ENCODE results near the gene SLC43A3.

SLC43A3 gene

GRCh38 chr11:57421805-57422204 lies 5.1 kb downstream of the SLC43A3 start:
- H3K4me3 ChIP-seq (ENCODE audit: low read length), result no peak overlapping the region
- TF ChIP-seq CTCF (IDR thresholded peaks at IDR 0.05; ENCODE audit: insufficient read depth, low read depth, low read length, missing control alignments), result no peak
- no peak for DNase-seq (ENCODE audit: low read depth)

- TF ChIP-seq CTCF (IDR thresholded peaks at IDR 0.05; ENCODE audit: insufficient read depth, low read depth, low read length, missing control alignments), result no peak
- DNase-seq (ENCODE audit: low read depth), result no peak
Measured at GRCh38 chr11:57421066-57421465, 5.9 kb downstream of the SLC43A3 start.

GRCh38 chr11:57419146-57419545 lies 7.8 kb downstream of the SLC43A3 start:
- TF ChIP-seq CTCF (IDR thresholded peaks at IDR 0.05; ENCODE audit: insufficient read depth, low read depth, low read length, missing control alignments), result no peak
- no peak overlapping the region for H3K4me3 ChIP-seq (ENCODE audit: low read length)
- no peak for DNase-seq (ENCODE audit: low read depth)

More at GRCh38 chr11:57421066-57421465, 5.9 kb downstream of the SLC43A3 start:
- H3K4me3 ChIP-seq (ENCODE audit: low read length), result no peak overlapping the region

DNA sequence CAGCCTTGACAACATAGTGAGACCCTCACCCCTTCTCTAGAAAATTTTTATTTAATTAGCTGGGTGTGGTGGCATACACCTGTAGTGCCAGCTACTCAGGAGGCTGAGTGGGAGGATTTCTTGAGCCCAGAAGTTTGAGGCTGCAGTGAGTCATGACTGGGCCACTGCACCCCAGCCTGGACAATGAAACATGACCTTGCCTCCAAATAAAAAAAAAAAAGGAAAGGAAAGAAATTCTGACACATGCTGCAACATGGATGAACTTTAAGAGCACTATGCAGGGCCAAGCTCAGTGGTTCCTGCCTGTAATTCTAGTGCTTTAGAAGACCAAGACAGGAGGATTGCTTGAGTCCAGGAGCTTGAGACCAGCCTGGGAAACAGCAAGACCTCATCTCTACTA lies 8.8 kb downstream of the SLC43A3 start:
- H3K4me3 ChIP-seq (ENCODE audit: low read length), result no peak overlapping the region
- DNase-seq (ENCODE audit: low read depth), result no peak
- TF ChIP-seq CTCF (IDR thresholded peaks at IDR 0.05; ENCODE audit: insufficient read depth, low read depth, low read length, missing control alignments), result no peak

GRCh38 chr11:57417056-57417455 lies 9.9 kb downstream of the SLC43A3 start:
- no peak for DNase-seq (ENCODE audit: low read depth)
- H3K4me3 ChIP-seq (ENCODE audit: low read length), result no peak overlapping the region
- TF ChIP-seq CTCF (IDR thresholded peaks at IDR 0.05; ENCODE audit: insufficient read depth, low read depth, low read length, missing control alignments), result no peak

DNA sequence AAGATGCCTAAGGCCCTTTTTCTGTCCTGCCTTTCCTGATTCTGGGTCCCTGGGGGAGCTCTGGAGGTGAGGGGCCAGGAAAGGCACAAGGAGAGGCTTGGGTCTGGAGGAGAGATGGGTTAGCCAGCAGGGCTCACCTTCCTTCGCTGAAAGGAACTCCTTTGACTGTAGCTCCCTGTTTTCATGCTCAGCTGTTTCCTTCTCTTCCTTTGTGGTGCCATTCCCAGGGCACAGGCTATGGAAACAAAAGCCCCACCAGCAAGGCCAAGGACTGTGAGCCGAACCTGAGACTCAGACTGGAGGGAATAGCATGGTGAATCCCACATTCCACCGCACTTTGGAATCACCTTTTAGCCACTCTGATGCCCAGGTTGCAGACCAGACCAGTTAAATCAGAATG lies 10.5 kb downstream of the SLC43A3 start:
- no peak overlapping the region for H3K4me3 ChIP-seq (ENCODE audit: low read length)
- DNase-seq (ENCODE audit: low read depth), result no peak
- no peak for TF ChIP-seq CTCF (IDR thresholded peaks at IDR 0.05; ENCODE audit: insufficient read depth, low read depth, low read length, missing control alignments)

DNA sequence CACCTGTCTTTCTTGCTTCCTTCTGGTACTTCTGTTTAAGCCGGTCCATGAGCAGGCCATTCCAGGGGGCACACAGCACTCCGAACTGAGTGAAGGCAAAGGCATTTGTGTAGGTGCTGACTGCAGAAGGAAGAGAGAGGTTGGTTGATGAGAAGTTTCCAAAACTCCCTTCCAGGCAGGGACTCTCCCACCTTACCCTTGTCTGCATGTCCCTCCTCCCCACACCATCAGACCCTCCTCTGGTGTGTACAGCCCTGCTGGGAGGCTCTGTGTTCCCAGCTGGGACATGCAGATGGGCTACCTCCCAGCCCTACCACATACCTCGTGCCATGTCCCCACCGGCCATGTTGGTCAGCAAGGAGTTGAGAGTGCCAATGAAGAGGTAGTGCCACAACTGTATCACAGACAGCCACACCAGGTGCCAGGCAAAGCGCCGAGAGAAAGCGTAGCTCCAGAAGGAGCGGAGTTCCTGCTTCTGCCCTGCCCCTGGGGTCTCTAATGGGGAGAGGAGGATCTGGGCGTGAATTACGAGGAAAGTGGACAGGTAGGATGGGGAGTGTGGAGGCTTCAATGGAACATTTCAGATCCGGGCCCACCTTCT lies 12.2 kb downstream of the SLC43A3 start:
- DNase-seq (ENCODE audit: low read depth), result no peak
- no peak for TF ChIP-seq CTCF (IDR thresholded peaks at IDR 0.05; ENCODE audit: insufficient read depth, low read depth, low read length, missing control alignments)
- H3K4me3 ChIP-seq (ENCODE audit: low read length), result no peak overlapping the region

All from epithelial cell of esophagus (primary cell).